Measurements from ENCODE around the gene GALNS. TPM values are rescaled to one million over a fixed set of nuclear protein-coding genes. Genes with fewer than 3 reads are reported as not detected.
"Not testable (repeated sequence)": the region's sequence is repeated elsewhere in the genome, so short reads cannot be mapped to it uniquely, and the experiment has no call there.

The GALNS gene
- polyA plus RNA-seq, 3 donors, result 25.2 to 28.3 (median 27.5) TPM

- no peak for DNase-seq
Measured at GRCh38 chr16:88807142-88807625, 49.6 kb downstream of the GALNS start.

DNA sequence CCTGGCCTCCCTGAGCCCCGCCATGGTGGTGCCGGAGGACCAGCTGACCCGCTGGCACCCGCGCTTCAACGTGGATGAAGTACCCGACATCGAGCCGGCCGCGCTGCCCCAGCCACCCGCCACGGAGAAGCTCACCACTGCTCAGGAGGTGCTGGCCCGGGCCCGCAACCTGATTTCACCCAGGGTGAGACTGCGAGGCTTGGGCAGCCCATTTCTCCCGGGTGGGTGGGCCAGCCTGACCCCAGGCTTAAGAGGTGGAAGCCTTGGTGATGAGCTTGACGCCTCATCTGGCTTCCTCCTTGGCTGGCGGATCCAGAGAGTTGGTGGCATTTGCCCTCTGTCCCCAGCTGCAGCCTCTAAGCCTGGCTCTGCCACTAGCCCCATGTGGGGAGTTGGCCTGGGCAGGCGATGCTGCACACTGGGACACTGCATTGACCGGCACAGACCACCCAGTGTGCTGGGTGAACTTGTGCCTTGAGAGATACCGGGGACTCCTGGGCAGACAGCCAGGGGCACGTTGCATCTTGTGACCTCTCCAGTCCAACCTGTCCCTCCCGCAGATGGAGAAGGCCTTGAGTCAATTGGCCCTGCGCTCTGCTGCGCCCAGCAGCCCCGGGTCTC, 50.1 kb downstream of the GALNS start:
- DNase-seq, result no peak

GRCh38 chr16:88805887-88806393, 50.8 kb downstream of the GALNS start:
- DNase-seq, result no peak

- no peak for DNase-seq
Measured at GRCh38 chr16:88805340-88805715, 51.4 kb downstream of the GALNS start.

- no peak for DNase-seq
Measured at GRCh38 chr16:88804552-88805339, 52.0 kb downstream of the GALNS start.

- no peak for DNase-seq
Measured at GRCh38 chr16:88804173-88804551, 52.6 kb downstream of the GALNS start.

DNA sequence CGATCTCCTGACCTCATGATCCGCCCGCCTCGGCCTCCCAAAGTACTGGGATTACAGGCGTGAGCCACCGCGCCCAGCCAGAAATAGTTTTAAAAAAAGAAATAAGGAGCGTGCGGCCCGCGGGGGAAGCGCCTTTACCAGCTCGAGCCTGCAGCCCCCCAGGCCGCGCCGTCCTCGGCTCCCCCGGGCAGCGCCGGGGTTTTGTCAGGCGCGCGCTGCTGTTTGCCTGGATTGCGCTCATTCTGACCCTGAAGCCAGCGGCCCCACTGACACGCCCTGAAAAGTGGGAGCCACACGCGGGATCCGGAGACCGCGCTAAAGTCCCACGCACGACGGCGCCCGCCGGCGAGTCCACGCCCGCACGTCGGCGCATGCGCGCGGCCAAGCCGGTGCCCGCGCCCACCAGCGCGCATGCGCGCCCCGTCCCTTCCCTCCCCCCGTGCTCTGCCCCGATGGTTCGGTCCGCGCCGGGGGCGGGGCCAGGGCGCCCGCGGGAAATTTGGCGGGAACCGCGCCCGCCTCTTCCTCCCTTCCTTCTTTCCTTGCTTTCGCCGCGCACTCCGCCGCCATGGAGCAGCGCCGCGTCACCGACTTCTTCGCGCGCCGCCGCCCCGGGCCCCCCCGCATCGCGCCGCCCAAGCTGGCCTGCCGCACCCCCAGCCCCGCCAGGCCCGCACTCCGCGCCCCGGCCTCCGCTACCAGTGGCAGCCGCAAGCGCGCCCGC, 53.3 kb downstream of the GALNS start, which contains the start of gene CDT1:
CDT1 (plus strand) TSS at position 526 of the 724 bp plus-strand sequence; CDS start at position 569, 43 bp downstream.
- DNase-seq, result peak; percentile 78

GRCh38 chr16:88800277-88800592, 56.5 kb downstream of the GALNS start:
- DNase-seq, result no peak

GRCh38 chr16:88799569-88800276, 57.0 kb downstream of the GALNS start:
- no peak for DNase-seq

DNA sequence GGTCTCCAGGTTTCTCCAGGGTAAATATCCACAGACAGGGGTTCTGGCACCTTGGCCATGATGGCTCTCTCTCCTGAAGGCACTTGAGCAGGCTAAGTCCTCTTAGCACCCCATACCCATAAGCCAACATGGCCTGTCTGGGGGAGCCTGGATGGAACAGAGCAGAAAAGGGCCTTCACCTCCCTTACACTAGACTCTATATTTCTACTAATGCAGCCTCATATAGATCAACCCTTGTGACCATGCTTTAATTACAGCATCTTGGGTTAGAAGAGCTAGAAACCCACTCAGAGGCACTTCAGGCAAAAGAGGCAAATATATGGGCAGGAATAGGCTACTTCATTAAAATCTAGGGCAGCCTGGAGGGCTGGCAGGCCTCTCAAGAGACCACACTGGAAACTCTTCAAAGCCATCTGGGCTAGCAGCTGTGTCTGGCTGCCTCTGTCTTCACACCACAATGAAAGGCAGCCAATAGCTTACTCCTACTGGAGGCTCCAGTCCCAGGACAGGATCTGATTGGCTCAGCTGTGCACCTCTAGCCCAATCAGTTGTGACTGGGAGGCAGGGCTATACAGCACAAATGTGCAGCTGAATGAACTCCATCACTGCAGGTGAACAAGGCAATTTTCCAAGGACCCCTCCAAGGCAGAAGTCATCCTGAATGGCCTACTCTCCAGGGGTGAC, 57.8 kb downstream of the GALNS start:
- no peak for DNase-seq

GRCh38 chr16:88798073-88798472, 58.7 kb downstream of the GALNS start:
- no peak for DNase-seq

GRCh38 chr16:88796278-88796677, 60.5 kb downstream of the GALNS start:
- DNase-seq, result no peak

GRCh38 chr16:88793251-88793954, 63.3 kb downstream of the GALNS start:
- no peak for DNase-seq

DNA sequence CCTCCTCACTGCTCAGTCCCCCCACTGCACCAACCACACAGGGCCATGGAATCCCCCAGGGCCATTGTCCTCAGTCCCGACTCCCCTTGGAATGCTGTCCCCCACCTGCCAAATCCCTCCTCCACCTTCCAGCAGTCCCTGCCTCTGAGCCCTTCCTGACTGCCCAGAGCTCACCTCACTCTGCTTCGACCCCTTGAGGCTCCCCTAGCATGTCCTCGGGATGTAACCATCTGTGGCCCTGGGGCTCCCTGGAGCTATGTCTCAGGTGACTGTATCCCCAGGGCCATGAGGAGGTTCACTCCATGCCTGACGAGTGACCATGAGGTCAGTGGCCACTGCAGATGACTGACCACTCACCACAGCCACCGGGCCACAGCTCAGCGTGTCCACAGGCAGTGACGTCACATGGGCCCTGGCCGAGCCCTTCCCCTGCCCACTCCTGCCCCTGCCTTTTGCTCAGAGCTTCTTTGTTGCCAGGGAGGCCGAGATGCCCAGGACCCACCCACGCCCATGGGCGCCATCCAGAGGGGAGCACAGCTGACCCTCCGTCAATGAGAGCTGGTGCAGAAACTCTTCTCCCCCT, 64.0 kb downstream of the GALNS start:
- no peak for DNase-seq

DNA sequence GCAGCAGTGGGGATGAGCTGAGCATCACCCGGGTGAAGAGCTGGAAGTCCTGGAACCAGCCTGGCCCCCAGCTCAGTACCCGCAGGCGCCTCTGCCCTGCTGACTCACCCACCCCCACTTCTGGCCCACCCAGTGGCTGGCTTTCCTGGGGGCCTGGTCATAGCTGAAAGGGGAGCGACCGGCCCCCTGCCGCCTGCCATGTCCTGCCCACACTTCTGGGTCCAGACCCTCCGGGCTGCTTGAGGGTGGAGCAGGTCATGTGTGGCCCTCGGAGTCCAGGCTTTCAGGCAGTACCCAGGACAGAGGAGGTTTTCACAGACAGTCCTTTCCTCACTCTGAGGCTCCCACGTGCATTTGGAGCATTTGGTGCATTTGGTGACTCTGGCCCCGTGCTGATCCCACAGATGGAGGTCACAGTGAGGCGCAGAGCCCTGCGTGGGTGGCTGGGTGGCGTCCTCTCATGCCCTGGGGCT, 64.6 kb downstream of the GALNS start:
- no peak for DNase-seq

DNA sequence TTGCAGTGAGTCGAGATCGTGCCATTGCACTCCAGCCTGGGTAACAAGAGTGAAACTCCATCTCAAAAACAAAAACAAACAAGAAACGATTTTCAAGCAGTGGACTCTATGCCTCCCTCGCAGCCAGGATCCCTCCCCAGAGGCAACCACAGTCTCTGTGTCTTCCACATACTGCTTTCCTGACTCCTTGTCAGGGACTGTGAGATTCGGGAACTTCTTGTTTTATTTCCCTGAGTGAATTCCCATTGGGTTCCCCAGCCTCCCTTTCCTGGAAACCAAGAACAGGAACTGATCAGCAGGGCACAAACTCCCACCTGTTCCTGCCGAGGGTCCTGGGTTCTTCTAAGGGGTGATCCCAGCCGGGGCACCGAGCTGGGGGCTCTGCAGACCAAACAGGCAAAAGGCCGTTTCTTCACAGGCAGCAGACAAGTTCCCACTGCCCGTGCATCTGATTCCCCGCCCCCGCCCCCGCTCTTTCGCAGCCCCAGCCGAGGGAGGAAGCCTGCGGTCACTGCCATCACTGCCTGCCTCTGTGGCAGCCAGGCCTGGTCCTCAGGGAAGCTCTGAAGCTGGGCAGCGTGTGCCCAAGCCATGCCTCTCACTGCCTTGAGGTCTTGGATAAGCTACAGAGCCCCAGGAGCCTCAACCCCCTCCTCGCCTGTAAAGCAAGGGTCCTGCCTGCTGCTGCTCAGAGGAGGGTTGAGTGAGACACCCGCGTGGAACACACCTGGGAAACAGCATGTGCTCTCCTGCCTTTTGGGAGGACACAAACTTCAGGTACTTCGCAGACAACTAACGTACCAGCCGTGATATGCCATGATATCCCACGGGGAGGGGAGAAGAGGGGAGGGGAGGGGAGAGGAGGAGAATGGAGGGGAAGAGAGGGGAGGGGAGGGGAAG, 66.2 kb downstream of the GALNS start:
- DNase-seq, result no peak

GRCh38 chr16:88789594-88789993, 67.2 kb downstream of the GALNS start:
- no peak for DNase-seq

DNA sequence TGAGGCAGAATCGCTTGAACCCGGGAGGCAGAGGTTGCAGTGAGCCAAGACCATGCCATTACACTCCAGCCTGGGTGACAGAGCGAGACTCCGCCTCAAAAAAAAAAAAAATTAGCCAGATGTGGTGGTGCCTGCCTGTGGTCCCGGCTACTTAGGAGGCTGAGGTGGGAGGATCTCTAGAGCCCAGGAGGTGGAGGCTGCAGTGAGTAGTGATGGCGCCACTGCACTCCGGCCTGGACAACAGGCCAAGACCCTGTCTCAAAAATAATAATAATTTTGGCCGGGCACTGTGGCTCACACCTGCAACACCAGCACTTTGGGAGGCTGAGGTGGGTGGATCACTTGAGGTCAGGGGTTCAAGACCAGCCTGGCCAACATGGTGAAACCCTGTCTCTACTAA, 68.0 kb downstream of the GALNS start:
- DNase-seq, result not testable (repeated sequence)

All from renal pelvis (tissue), 4 donors.